Naive thymus-derived CD8-positive, alpha-beta T cell (primary cell): Measurements from ENCODE around the gene ALPP. TPM values are rescaled to one million over a fixed set of nuclear protein-coding genes. Genes with fewer than 3 reads are reported as not detected.
"Not testable (repeated sequence)": the region's sequence is repeated elsewhere in the genome, so short reads cannot be mapped to it uniquely, and the experiment has no call there.

Experiments used
- ATAC-seq, 2 donors: fragments of 150-1000 bp; cut with Tn5 transposase in 1 of 2; sonication (Bioruptor Pico), chemical (Tn5 transposase) in 1 of 2; 1 replicate in 1 of 2; 2 replicates in 1 of 2; pipeline ENCODE4 v1.10.0; 2021; ENCODE audit warnings: mild to moderate bottlenecking in 2 of 2, moderate library complexity in 2 of 2
- POLR2A ChIA-PET: fragments of 350-600 bp; sonication (Branson Sonifier 250); formaldehyde crosslinking; loops from one replicate; lab custom pipeline; 2021; ENCODE audit warnings: antibody characterized with exemption; lab: Charles Lee
- DNase-seq, 10 donors: peaks; one replicate each; pipeline versions ENCODE4 v3.0.0 to v3.0.0-alpha.2; 2020 to 2022
- H3K27ac Mint-ChIP-seq, 10 donors: one replicate each; pipeline ENCODE4 v1.8.0; 2020 to 2022; ENCODE audit warnings: mild to moderate bottlenecking in 10 of 10, mixed read lengths in 10 of 10, moderate library complexity in 4 of 10, inconsistent platforms in 1 of 10
- H3K27me3 Mint-ChIP-seq, 5 donors: one replicate each; pipeline ENCODE4 v1.8.0; 2021 to 2022; ENCODE audit warnings: mixed read lengths in 5 of 5
- H3K36me3 Mint-ChIP-seq, 3 donors: one replicate each; pipeline ENCODE4 v1.8.0; 2020 to 2022; ENCODE audit warnings: mixed read lengths in 3 of 3, mild to moderate bottlenecking in 2 of 3, inconsistent platforms in 1 of 3
- H3K4me1 Mint-ChIP-seq, 4 donors: one replicate each; pipeline ENCODE4 v1.8.0; 2021 to 2022; ENCODE audit warnings: mixed read lengths in 4 of 4
- H3K4me3 Mint-ChIP-seq, 10 donors: one replicate each; pipeline ENCODE4 v1.8.0; 2020 to 2022; ENCODE audit warnings: mild to moderate bottlenecking in 10 of 10, mixed read lengths in 10 of 10, moderate library complexity in 6 of 10, inconsistent platforms in 1 of 10
- H3K9me3 Mint-ChIP-seq, 9 donors: one replicate each; pipeline ENCODE4 v1.8.0; 2020 to 2022; ENCODE audit warnings: mixed read lengths in 9 of 9, mild to moderate bottlenecking in 3 of 9, inconsistent platforms in 1 of 9, moderate library complexity in 1 of 9
- polyA plus RNA-seq, 3 donors: library from polyadenylated mRNA; unstranded; fragments of 300-500 nt; fragmentation: Illumina TruSeq; gene quantifications; one replicate each; pipeline ENCODE4 v1.2.3, GENCODE V29; 2021
- total RNA-seq, 8 experiments: library from RNA in 2 of 8; stranded (reverse) in 2 of 8; gene quantifications; one replicate each; pipeline ENCODE4 v1.2.3 and lab custom pipeline; 2021 to 2026

ALPP gene
- total and polyA plus RNA-seq, 5 experiments from 2014 or later: not detected

GRCh38 chr2:232369126-232369951, 9.2 kb upstream of the ALPP start:
- no peak overlapping the region for H3K4me3 Mint-ChIP-seq
- no peaks in the 10 kb centered on the region for H3K36me3 Mint-ChIP-seq
- H3K27me3 Mint-ChIP-seq: no peaks in the 10 kb centered on the region
- peaks cover 6 to 22% (median 14%) of the 10 kb centered on the region in 4 donors for H3K4me1 Mint-ChIP-seq
- ATAC-seq (no peak), DNase-seq (no peak)
- peak overlapping the region in 2 of 10 donors; percentile 27 to 43 for H3K27ac Mint-ChIP-seq
- no peaks in the 10 kb centered on the region for H3K9me3 Mint-ChIP-seq
- POLR2A ChIA-PET: no interaction called here

- H3K9me3 Mint-ChIP-seq, H3K4me3 Mint-ChIP-seq, H3K27ac Mint-ChIP-seq, H3K27me3 Mint-ChIP-seq, POLR2A ChIA-PET, H3K36me3 Mint-ChIP-seq: not testable (repeated sequence)
- ATAC-seq (peak in 1 of 2 donors; percentile 81), DNase-seq (peak in 1 of 10 donors; percentile 15)
- H3K4me1 Mint-ChIP-seq: peaks cover 6 to 17% (median 8%) of the 10 kb centered on the region in 4 donors
These were observed 8.5 kb upstream of the ALPP start for GRCh38 chr2:232370007-232370406.

DNA sequence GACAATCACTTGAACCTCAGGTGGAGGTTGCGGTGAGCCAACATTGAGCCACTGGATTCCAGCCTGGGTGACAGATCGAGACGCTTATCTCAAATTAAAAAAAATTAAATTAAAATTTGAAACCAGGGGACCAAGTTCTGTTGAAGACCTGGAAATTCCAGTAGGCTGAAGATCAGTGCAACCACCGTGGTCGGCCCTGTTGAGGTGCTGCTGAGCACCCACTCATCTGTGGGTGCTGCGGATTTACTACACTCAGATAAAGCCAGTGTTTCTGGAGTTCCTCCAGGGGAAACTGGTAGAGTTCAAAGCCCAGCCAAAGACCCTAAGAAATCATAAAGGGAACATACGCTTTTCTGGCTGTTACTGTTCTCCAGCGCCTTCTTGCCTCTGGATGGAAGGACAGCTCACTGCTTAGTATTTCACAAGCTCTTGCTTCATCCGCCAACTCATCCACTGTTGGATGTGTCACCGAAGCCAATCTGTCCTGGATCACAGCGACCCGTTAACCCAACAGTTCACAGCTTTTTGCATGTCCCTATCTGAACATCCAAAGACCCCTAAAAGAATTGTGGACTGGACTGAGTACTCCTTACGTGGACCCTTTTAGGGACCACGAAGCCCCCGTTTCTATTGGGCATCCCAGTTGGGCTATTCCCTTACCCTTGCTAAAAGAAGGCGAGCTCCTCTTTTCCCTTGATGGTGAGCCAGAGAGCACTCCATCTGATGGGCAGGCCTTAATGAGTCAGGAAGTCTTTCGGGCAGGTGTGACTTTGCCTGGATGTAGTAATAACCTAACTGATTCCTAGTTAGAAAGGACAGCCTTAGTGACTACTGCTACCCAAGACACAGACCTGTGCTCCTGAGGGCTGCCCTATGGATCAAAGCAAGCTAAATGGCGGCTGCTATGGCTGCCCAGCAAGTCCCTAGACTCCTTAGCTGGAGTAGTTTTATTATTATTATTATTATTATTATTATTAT, 6.0 kb upstream of the ALPP start:
- DNase-seq (peak in 1 of 10 donors; percentile 1), ATAC-seq (no peak)
- peaks cover 0 to 5% (median 3%) of the 10 kb centered on the region in 4 donors for H3K4me1 Mint-ChIP-seq
- no peak overlapping the region for H3K27ac Mint-ChIP-seq
- POLR2A ChIA-PET: no interaction called here
- H3K4me3 Mint-ChIP-seq: no peak overlapping the region
- H3K36me3 Mint-ChIP-seq: no peaks in the 10 kb centered on the region
- no peaks in the 10 kb centered on the region for H3K27me3 Mint-ChIP-seq
- no peaks in the 10 kb centered on the region for H3K9me3 Mint-ChIP-seq

DNA sequence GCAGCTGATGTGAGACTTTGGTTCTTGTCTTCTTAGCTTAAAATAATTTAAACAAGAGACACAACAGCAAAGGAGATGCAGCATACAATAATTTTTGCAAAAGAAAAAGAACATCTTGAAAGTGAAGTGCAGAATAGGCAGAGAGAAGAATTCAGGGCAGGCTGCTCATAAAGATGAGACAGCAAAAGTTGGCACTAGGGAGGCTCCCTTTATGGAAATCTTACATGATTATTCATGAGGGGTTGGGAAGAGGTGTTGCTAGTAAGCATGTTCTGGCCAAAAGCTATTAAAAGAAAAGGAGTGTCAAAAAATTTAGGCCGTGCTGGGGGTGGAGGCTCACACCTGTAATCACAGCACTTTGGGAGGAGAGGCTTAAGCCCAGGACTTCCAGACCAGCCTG, 4.2 kb upstream of the ALPP start:
- H3K27ac Mint-ChIP-seq: no peak overlapping the region
- ATAC-seq (no peak), DNase-seq (no peak)
- peaks cover 0 to 3% (median 0%) of the 10 kb centered on the region in 5 donors for H3K27me3 Mint-ChIP-seq
- H3K9me3 Mint-ChIP-seq: no peaks in the 10 kb centered on the region
- no peaks in the 10 kb centered on the region for H3K36me3 Mint-ChIP-seq
- POLR2A ChIA-PET: no interaction called here
- peaks cover 0 to 5% (median 2%) of the 10 kb centered on the region in 4 donors for H3K4me1 Mint-ChIP-seq
- no peak overlapping the region for H3K4me3 Mint-ChIP-seq

DNA sequence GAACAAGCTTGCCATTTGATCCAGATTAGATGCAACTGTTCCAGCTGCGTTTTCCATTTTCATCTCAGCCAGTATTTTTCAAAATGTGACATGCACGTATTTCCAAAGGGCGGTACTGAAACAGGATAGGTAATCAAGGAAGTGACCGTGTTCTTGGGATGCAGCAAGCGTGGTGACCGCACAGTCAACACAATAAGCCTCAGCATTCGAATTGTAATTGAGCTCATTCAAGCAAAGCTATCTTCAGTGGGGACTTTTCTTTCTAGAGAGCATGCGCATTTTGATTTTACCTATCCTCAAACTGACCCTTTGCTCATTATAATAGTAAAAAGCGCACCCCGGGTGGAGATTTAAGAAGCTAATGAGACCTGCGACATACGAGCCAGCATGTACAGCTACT, 3.4 kb upstream of the ALPP start:
- ATAC-seq: no peak
- Mint-ChIP-seq H3K27ac (no peak overlapping the region), H3K36me3 (no peaks in the 10 kb centered on the region), H3K27me3 (peaks cover 0 to 6% (median 0%) of the 10 kb centered on the region in 5 donors), H3K4me3 (no peak overlapping the region), H3K9me3 (no peaks in the 10 kb centered on the region), H3K4me1 (peaks cover 0 to 2% (median under 1%) of the 10 kb centered on the region in 4 donors)
- no peak for DNase-seq
- POLR2A ChIA-PET: no interaction called here

- ATAC-seq: no peak
- H3K9me3 Mint-ChIP-seq: no peaks in the 10 kb centered on the region
- POLR2A ChIA-PET: interaction anchor here (0.6 kb wide), 1 partner anchor 280 kb away, joined by 3 read pairs; no protein-coding TSS in a partner anchor
- H3K36me3 Mint-ChIP-seq: no peaks in the 10 kb centered on the region
- H3K4me1 Mint-ChIP-seq: peaks cover 0 to 2% (median 0%) of the 10 kb centered on the region in 4 donors
- no peak for DNase-seq
- no peak overlapping the region for H3K4me3 Mint-ChIP-seq
- peaks cover 0 to 8% (median 0%) of the 10 kb centered on the region in 5 donors for H3K27me3 Mint-ChIP-seq
- H3K27ac Mint-ChIP-seq: no peak overlapping the region
These were observed 2.3 kb upstream of the ALPP start for GRCh38 chr2:232376260-232376659.

- Mint-ChIP-seq H3K27me3 (peaks cover 0 to 8% (median 0%) of the 10 kb centered on the region in 5 donors), H3K4me1 (peaks cover 0 to 3% (median under 1%) of the 10 kb centered on the region in 4 donors), H3K4me3 (no peak overlapping the region), H3K36me3 (no peaks in the 10 kb centered on the region), H3K27ac (no peak overlapping the region), H3K9me3 (no peaks in the 10 kb centered on the region)
- ATAC-seq (no peak), DNase-seq (no peak)
- POLR2A ChIA-PET: interaction anchor here (0.6 kb wide), 1 partner anchor 281 kb away, joined by 3 read pairs; no protein-coding TSS in a partner anchor
These were observed 1.8 kb upstream of the ALPP start for GRCh38 chr2:232376713-232377112.

DNA sequence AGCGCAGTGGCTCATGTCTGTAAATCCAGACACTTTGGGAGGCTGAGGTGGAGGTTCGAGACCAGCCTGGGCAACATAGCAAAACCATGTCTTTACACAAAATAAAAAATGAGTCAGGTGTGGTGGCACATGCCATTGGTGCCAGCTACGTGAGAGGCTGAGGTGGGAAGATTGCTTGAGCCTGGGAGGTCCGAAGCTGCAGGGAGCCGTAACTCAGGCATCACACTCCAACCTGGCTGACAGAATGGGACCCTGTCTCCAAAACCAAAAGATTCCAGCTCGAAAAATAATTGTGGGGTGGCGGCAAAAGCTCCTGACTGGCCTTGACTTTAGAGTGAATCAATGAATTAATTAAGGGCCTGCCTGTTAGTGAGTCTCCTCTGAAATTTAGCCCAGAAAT, 1.2 kb upstream of the ALPP start:
- Mint-ChIP-seq H3K9me3 (no peaks in the 10 kb centered on the region), H3K4me1 (peaks cover 0 to 3% (median under 1%) of the 10 kb centered on the region in 4 donors), H3K27ac (no peak overlapping the region), H3K4me3 (no peak overlapping the region), H3K36me3 (no peaks in the 10 kb centered on the region), H3K27me3 (peaks cover 0 to 10% (median 3%) of the 10 kb centered on the region in 5 donors)
- POLR2A ChIA-PET: no interaction called here
- DNase-seq (no peak), ATAC-seq (no peak)

GRCh38 chr2:232377841-232378734, 463 bp upstream of the ALPP start:
- peaks cover 1 to 17% (median 7%) of the 10 kb centered on the region in 5 donors for H3K27me3 Mint-ChIP-seq
- no peaks in the 10 kb centered on the region for H3K9me3 Mint-ChIP-seq
- DNase-seq: no peak
- H3K4me1 Mint-ChIP-seq: peaks cover 0 to 3% (median under 1%) of the 10 kb centered on the region in 4 donors
- no peaks in the 10 kb centered on the region for H3K36me3 Mint-ChIP-seq
- no peak overlapping the region for H3K4me3 Mint-ChIP-seq
- H3K27ac Mint-ChIP-seq: no peak overlapping the region
- POLR2A ChIA-PET: no interaction called here
- ATAC-seq: no peak

DNA sequence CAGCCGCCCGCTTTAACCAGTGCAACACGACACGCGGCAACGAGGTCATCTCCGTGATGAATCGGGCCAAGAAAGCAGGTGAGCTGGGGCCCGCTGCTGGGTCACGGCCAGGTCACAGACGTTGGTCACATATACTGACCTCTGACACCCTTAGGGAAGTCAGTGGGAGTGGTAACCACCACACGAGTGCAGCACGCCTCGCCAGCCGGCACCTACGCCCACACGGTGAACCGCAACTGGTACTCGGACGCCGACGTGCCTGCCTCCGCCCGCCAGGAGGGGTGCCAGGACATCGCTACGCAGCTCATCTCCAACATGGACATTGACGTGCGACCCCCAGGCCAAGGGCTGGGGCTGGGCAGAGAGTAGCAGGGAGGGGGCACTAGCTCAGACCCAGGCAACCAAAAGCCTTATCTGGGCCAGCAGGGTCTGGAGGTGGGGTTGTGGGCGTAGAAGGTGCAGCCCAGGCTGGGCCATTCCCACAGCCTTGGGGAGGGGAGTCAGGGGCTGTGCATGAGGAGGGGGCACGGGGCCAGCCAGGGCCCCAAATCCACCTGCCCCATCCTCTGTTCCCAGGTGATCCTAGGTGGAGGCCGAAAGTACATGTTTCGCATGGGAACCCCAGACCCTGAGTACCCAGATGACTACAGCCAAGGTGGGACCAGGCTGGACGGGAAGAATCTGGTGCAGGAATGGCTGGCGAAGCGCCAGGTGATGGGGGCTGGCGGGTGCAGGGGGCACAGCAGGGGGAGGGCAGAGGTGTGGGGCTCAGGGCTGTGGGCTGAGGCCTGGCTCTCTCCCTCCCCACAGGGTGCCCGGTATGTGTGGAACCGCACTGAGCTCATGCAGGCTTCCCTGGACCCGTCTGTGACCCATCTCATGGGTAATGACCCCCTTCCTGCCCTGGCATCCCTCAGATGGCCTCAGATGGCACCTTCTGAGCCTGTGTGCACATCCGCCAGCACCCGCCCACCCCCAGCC, 1.3 kb downstream of the ALPP start:
- peaks cover 0 to 15% (median under 1%) of the 10 kb centered on the region in 4 donors for H3K4me1 Mint-ChIP-seq
- peaks cover 1 to 35% (median 9%) of the 10 kb centered on the region in 5 donors for H3K27me3 Mint-ChIP-seq
- H3K36me3 Mint-ChIP-seq, ATAC-seq, POLR2A ChIA-PET, DNase-seq, H3K27ac Mint-ChIP-seq, H3K4me3 Mint-ChIP-seq, H3K9me3 Mint-ChIP-seq: not testable (repeated sequence)
